Measurements from ENCODE around the gene LYRM4. TPM values are rescaled to one million over a fixed set of nuclear protein-coding genes. Genes with fewer than 3 reads are reported as not detected.

The LYRM4 gene
- polyA plus RNA-seq, 1 donor (not counting 4 experiments of a cell fraction or from before 2014, with no cell fraction given): 41.1 TPM

DNA sequence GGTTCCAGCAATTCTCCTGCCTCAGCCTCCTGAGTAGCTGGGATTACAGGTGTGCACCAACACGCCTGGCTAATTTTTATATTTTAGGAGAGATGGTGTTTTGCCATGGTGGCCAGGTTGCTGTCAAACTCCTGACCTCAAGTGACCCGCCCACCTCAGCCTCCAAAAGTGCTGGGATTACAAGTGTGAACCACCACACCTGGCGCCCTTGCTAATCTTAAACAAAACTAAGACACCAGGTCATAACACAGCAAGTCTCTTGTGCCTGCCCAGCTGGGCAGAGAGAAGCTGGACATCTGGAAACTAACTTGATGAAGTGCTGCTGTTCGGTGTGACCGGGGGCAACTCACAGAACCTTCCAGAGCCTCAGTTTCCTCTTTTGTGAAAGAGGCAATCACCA, 107.6 kb downstream of the LYRM4 start:
- no peaks in the 10 kb centered on the region for H4K20me1 ChIP-seq (ENCODE audit: control insufficient read depth, extremely low read depth, insufficient read depth, low read length)
- H3K9ac ChIP-seq (ENCODE audit: control insufficient read depth, extremely low read depth, insufficient read depth, low read length): no peak overlapping the region

DNA sequence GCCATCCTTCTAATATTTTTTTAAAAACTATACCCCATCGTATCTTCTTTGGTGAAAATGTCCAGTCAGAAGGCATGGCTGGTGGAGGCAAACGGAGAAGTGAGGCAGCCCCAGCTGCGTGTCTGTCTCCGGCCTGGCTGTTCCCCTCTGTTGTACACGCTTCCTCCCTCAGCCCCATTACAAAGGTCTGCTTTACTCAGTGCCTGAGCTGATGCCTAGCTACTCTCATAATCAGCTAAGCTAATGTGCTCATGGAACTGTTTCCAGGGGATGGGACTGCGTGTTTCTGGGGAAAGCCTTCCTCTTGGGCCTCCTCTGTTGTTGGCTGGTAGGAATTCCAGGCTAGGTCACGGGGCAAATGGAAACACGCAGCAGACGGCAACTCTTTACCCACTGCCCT, 108.3 kb downstream of the LYRM4 start:
- Histone ChIP-seq H2AFZ (ENCODE audit: control insufficient read depth, low read length) (peak overlapping the region; percentile 64), H3K9ac (ENCODE audit: control insufficient read depth, extremely low read depth, insufficient read depth, low read length) (peak overlapping the region; percentile 57), H3K4me1 (ENCODE audit: control insufficient read depth, extremely low read depth, insufficient read depth, low read length) (peaks cover 15% of the 10 kb centered on the region), H3K79me2 (ENCODE audit: control insufficient read depth, insufficient read depth, low read length) (no peaks in the 10 kb centered on the region), H3K27me3 (ENCODE audit: control insufficient read depth, extremely low read depth, insufficient read depth, low read length) (no peaks in the 10 kb centered on the region), H4K20me1 (ENCODE audit: control insufficient read depth, extremely low read depth, insufficient read depth, low read length) (no peaks in the 10 kb centered on the region), H3K4me2 (ENCODE audit: control insufficient read depth, extremely low read depth, insufficient read depth, low read depth, low read length) (peak overlapping the region; percentile 78), H3K36me3 (ENCODE audit: control insufficient read depth in 2 of 2, extremely low read depth in 1 of 2, insufficient read depth in 2 of 2, low read length in 2 of 2) (no peaks in the 10 kb centered on the region), H3K4me3 (ENCODE audit: control insufficient read depth in 2 of 3, extremely low read depth in 1 of 3, insufficient read depth in 2 of 3, low read depth in 1 of 3, low read length in 3 of 3) (peak overlapping the region in 1 of 3 experiments; percentile 49), H3K9me3 (ENCODE audit: control insufficient read depth, low read depth, low read length) (no peaks in the 10 kb centered on the region), H3K9me1 (ENCODE audit: control insufficient read depth, extremely low read depth, insufficient read depth, low read length) (no peaks in the 10 kb centered on the region), H3K27ac (ENCODE audit: control insufficient read depth, insufficient read depth, low read length) (peak overlapping the region; percentile 76)
- no peak for DNase-seq (ENCODE audit: low read depth, low spot score)
- no peak for FAIRE-seq
- dilution Hi-C loops (cut with MboI; ENCODE audit: extremely low pct_ligation_motif_present, low sequenced_read_pairs): no loop called here
- no peak for TF ChIP-seq EZH2 (IDR thresholded peaks at IDR 0.05; ENCODE audit: low read length)
- TF ChIP-seq, protein P1, sequence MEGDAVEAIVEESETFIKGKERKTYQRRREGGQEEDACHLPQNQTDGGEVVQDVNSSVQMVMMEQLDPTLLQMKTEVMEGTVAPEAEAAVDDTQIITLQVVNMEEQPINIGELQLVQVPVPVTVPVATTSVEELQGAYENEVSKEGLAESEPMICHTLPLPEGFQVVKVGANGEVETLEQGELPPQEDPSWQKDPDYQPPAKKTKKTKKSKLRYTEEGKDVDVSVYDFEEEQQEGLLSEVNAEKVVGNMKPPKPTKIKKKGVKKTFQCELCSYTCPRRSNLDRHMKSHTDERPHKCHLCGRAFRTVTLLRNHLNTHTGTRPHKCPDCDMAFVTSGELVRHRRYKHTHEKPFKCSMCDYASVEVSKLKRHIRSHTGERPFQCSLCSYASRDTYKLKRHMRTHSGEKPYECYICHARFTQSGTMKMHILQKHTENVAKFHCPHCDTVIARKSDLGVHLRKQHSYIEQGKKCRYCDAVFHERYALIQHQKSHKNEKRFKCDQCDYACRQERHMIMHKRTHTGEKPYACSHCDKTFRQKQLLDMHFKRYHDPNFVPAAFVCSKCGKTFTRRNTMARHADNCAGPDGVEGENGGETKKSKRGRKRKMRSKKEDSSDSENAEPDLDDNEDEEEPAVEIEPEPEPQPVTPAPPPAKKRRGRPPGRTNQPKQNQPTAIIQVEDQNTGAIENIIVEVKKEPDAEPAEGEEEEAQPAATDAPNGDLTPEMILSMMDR (optimal IDR thresholded peaks at IDR 0.05 in 1 of 3, IDR thresholded peaks at IDR 0.05 in 1 of 3, conservative IDR thresholded peaks at IDR 0.05 in 1 of 3; ENCODE audit: extremely low read depth in 1 of 3, insufficient read depth in 2 of 3, low read length in 3 of 3): no peak

More for the DNA sequence above, 107.6 kb downstream of the LYRM4 start:
- Histone ChIP-seq H3K4me2 (ENCODE audit: control insufficient read depth, extremely low read depth, insufficient read depth, low read depth, low read length) (no peak overlapping the region), H3K27ac (ENCODE audit: control insufficient read depth, insufficient read depth, low read length) (no peak overlapping the region), H3K9me3 (ENCODE audit: control insufficient read depth, low read depth, low read length) (no peaks in the 10 kb centered on the region), H3K79me2 (ENCODE audit: control insufficient read depth, insufficient read depth, low read length) (no peaks in the 10 kb centered on the region), H3K27me3 (ENCODE audit: control insufficient read depth, extremely low read depth, insufficient read depth, low read length) (no peaks in the 10 kb centered on the region), H3K36me3 (ENCODE audit: control insufficient read depth in 2 of 2, extremely low read depth in 1 of 2, insufficient read depth in 2 of 2, low read length in 2 of 2) (no peaks in the 10 kb centered on the region), H3K9me1 (ENCODE audit: control insufficient read depth, extremely low read depth, insufficient read depth, low read length) (no peaks in the 10 kb centered on the region), H3K4me1 (ENCODE audit: control insufficient read depth, extremely low read depth, insufficient read depth, low read length) (peaks cover 15% of the 10 kb centered on the region), H3K4me3 (ENCODE audit: control insufficient read depth in 2 of 3, extremely low read depth in 1 of 3, insufficient read depth in 2 of 3, low read depth in 1 of 3, low read length in 3 of 3) (no peak overlapping the region), H2AFZ (ENCODE audit: control insufficient read depth, low read length) (no peak overlapping the region)
- dilution Hi-C loops (cut with MboI; ENCODE audit: extremely low pct_ligation_motif_present, low sequenced_read_pairs): no loop called here
- TF ChIP-seq, protein P1 (optimal IDR thresholded peaks at IDR 0.05 in 1 of 3, IDR thresholded peaks at IDR 0.05 in 1 of 3, conservative IDR thresholded peaks at IDR 0.05 in 1 of 3; ENCODE audit: extremely low read depth in 1 of 3, insufficient read depth in 2 of 3, low read length in 3 of 3): no peak
- TF ChIP-seq EZH2 (IDR thresholded peaks at IDR 0.05; ENCODE audit: low read length): no peak
- FAIRE-seq: no peak
- DNase-seq (ENCODE audit: low read depth, low spot score): no peak
